Measurements from ENCODE around the gene SDHB. TPM values are rescaled to one million over a fixed set of nuclear protein-coding genes. Genes with fewer than 3 reads are reported as not detected.

The SDHB gene
- total and polyA plus RNA-seq, 10 of the 15 experiments (the other 5 are each of a cell fraction or from before 2014, with no cell fraction given) = 101 to 319 (median 188) TPM

- no peak for TF ChIP-seq MTA2 (IDR thresholded peaks at IDR 0.05; ENCODE audit: low read depth)
- no peak for TF ChIP-seq SREBF2 (IDR thresholded peaks at IDR 0.05; ENCODE audit: low read length)
These were observed 7.7 kb upstream of the SDHB start (continued) for GRCh38 chr1:17061486-17061885.

- ChIA-PET RAD21 (ENCODE audit: unreplicated experiment) (interaction anchor here (0.7 to 4.8 kb wide), 8 partner anchors 20 to 277 kb away, joined by 3 to 53 read pairs (median 4); partner anchors contain the start of gene PADI2), POLR2A (interaction anchor here (0.8 kb wide), 1 partner anchor 59 kb away, joined by 3 read pairs; the partner anchor contains the start of gene PADI2), SMC1A (ENCODE audit: uncharacterized antibody, unreplicated experiment) (interaction anchor here (1.0 to 4.8 kb wide), 9 partner anchors 15 to 186 kb away, joined by 3 to 93 read pairs (median 5); partner anchors contain the start of gene PADI2), CTCF (interaction anchor here (0.6 to 10.7 kb wide), 19 partner anchors 9 to 276 kb away, joined by 3 to 171 read pairs (median 4); partner anchors contain the start of gene PADI2)
- H3K4me3 ChIP-seq = no peak overlapping the region
- WGBS (ENCODE audit: insufficient coverage, insufficient replicate concordance, low lambda C conversion rate, missing lambda C conversion rate) = 1% methylated on average over 11 of the region's 11 CpGs
- H3K4me2 ChIP-seq (ENCODE audit: control insufficient read depth, insufficient read depth) = 0 out of 2 replicates have a peak overlapping the region, but pooled peaks have one; percentile 5
- no peaks in the 10 kb centered on the region for H3K27me3 ChIP-seq (replicated peaks in 1 of 2; ENCODE audit: control insufficient read depth in 2 of 2, insufficient read depth in 2 of 2, low read length in 1 of 2)
- in situ Hi-C loops (cut with MboI) (loop anchor here (5.0 kb wide), 2 partner anchors 57 to 177 kb away; partner anchors contain the start of gene PADI2), intact Hi-C loops (cut with micrococcal nuclease; ENCODE audit: unreplicated experiment) (no loop called here)
- no peaks in the 10 kb centered on the region for H4K20me1 ChIP-seq (ENCODE audit: control insufficient read depth, insufficient read depth)
- H3K4me1 ChIP-seq (ENCODE audit: control insufficient read depth, insufficient read depth, low read length) = peaks cover 6% of the 10 kb centered on the region; the same call in 1 of the 2 replicates
- H3K27ac ChIP-seq (ENCODE audit: control insufficient read depth, insufficient read depth) = no peak overlapping the region
- no peaks in the 10 kb centered on the region for H3K79me2 ChIP-seq (ENCODE audit: control insufficient read depth, insufficient read depth, low read length)
- H3K36me3 ChIP-seq (ENCODE audit: control insufficient read depth in 2 of 2, insufficient read depth in 2 of 2, low read length in 1 of 2) = no peaks in the 10 kb centered on the region
- DNase-seq (ENCODE audit: low read depth, low spot score) (no peak), FAIRE-seq (no peak), ATAC-seq (peak; percentile 37)
- TF ChIP-seq POU2F2 (IDR thresholded peaks at IDR 0.05; ENCODE audit: borderline replicate concordance, low read depth, low read length) (peak; percentile 84; the same call in 1 of the 3 replicates), PRDM15 (CRISPR knock-in tag; IDR thresholded peaks at IDR 0.05) (no peak)
- BruUV-seq (replicated peaks) = no TSS peak
- peak overlapping the region; percentile 8 for H2AFZ ChIP-seq (ENCODE audit: control insufficient read depth, low read depth, low read length)
- no peaks in the 10 kb centered on the region; the same call in 1 of the 3 replicates for H3K9me3 ChIP-seq (replicated peaks; ENCODE audit: control insufficient read depth, insufficient read depth, low read length)
- H3K9ac ChIP-seq (ENCODE audit: control insufficient read depth, insufficient read depth, low read length) = no peak overlapping the region
These were observed 6.5 kb upstream of the SDHB start for GRCh38 chr1:17060306-17060749.

All from GM12878 (cell line).